Measurements from ENCODE around the gene PARD3. TPM values are rescaled to one million over a fixed set of nuclear protein-coding genes. Genes with fewer than 3 reads are reported as not detected.
A peak's percentile ranks its signal among the peaks of the same experiment; 100 is the strongest.

The PARD3 gene
- total RNA-seq, 2 donors from 2014 or later = 36.1 to 48.5 TPM

- Histone ChIP-seq H3K27ac (no peak overlapping the region), H3K36me3 (replicated peaks in 1 of 2; ENCODE audit: insufficient read depth in 1 of 2, low read depth in 2 of 2) (no peaks in the 10 kb centered on the region), H3K4me1 (peaks cover 7% of the 10 kb centered on the region), H3K4me3 (no peak overlapping the region), H3K27me3 (no peaks in the 10 kb centered on the region), H3K9me3 (no peaks in the 10 kb centered on the region)
- WGBS, 2 donors = 83 to 99% methylated on average over 5 of the region's 5 CpGs
- intact Hi-C loops (cut with DNase I) = no loop called here
- TF ChIP-seq POLR2A (IDR thresholded peaks at IDR 0.05) = no peak
- TF ChIP-seq CTCF (IDR thresholded peaks at IDR 0.05) = no peak
- ATAC-seq = no peak
- DNase-seq = no peak
These were observed 171.5 kb downstream of the PARD3 start for GRCh38 chr10:34643620-34644019.

GRCh38 chr10:34641913-34642558, 173.1 kb downstream of the PARD3 start:
- H3K27me3 ChIP-seq = no peaks in the 10 kb centered on the region
- ATAC-seq (no peak), DNase-seq (no peak)
- no peaks in the 10 kb centered on the region for H3K36me3 ChIP-seq (replicated peaks in 1 of 2; ENCODE audit: insufficient read depth in 1 of 2, low read depth in 2 of 2)
- H3K4me3 ChIP-seq = no peak overlapping the region
- intact Hi-C loops (cut with DNase I) = no loop called here
- peaks cover 21% of the 10 kb centered on the region for H3K4me1 ChIP-seq
- H3K27ac ChIP-seq = no peak overlapping the region
- no peak for TF ChIP-seq CTCF (IDR thresholded peaks at IDR 0.05)
- no peak for TF ChIP-seq POLR2A (IDR thresholded peaks at IDR 0.05)
- 88 to 91% methylated on average over 12 of the region's 12 CpGs for WGBS, 2 donors
- no peaks in the 10 kb centered on the region for H3K9me3 ChIP-seq

- H3K4me3 ChIP-seq = no peak overlapping the region
- no peak for ATAC-seq
- peaks cover 21% of the 10 kb centered on the region for H3K4me1 ChIP-seq
- H3K9me3 ChIP-seq = no peaks in the 10 kb centered on the region
- TF ChIP-seq POLR2A (IDR thresholded peaks at IDR 0.05) = no peak
- TF ChIP-seq CTCF (IDR thresholded peaks at IDR 0.05) = no peak
- intact Hi-C loops (cut with DNase I) = no loop called here
- DNase-seq = no peak
- H3K36me3 ChIP-seq (replicated peaks in 1 of 2; ENCODE audit: insufficient read depth in 1 of 2, low read depth in 2 of 2) = no peaks in the 10 kb centered on the region
- H3K27ac ChIP-seq = no peak overlapping the region
- no peaks in the 10 kb centered on the region for H3K27me3 ChIP-seq
- WGBS, 2 donors = 77 to 80% methylated on average over 13 to 16 of the region's 18 CpGs
These were observed 173.8 kb downstream of the PARD3 start for GRCh38 chr10:34641147-34641912.

- DNase-seq = peak; percentile 85 to 89 (median 88)
- intact Hi-C loops (cut with DNase I) = loop anchor here (10.0 kb wide), 1 partner anchor 1454 kb away; no protein-coding TSS in a partner anchor
- ATAC-seq = peak; percentile 83
- TF ChIP-seq POLR2A (IDR thresholded peaks at IDR 0.05) = no peak
- peak; percentile 80 to 92 (median 90) for TF ChIP-seq CTCF (IDR thresholded peaks at IDR 0.05)
- Histone ChIP-seq H3K4me3 (no peak overlapping the region), H3K27ac (no peak overlapping the region), H3K9me3 (no peaks in the 10 kb centered on the region), H3K27me3 (no peaks in the 10 kb centered on the region), H3K36me3 (replicated peaks in 1 of 2; ENCODE audit: insufficient read depth in 1 of 2, low read depth in 2 of 2) (no peaks in the 10 kb centered on the region), H3K4me1 (peaks cover 21% of the 10 kb centered on the region)
- 20 to 22% methylated on average over 4 of the region's 4 CpGs for WGBS, 2 donors
These were observed 176.6 kb downstream of the PARD3 start for GRCh38 chr10:34638406-34639054.
